Stimulated activated CD4-positive, alpha-beta T cell treated with anti-CD3 and anti-CD28 coated beads, TNF-alpha, amount 100 ng/mL, for 24 hours (primary cell): ENCODE results near the gene COMMD9.

Experiments used
- DNase-seq, 3 experiments: peaks; one replicate each; pipeline ENCODE4 v3.0.0-alpha.2; 2020; ENCODE audit warnings: low read depth in 3 of 3

Gene COMMD9

GRCh38 chr11:36257351-36257750 is 31.9 kb downstream of the COMMD9 start:
- no peak for DNase-seq

GRCh38 chr11:36254713-36255112 is 34.5 kb downstream of the COMMD9 start:
- no peak for DNase-seq

DNA sequence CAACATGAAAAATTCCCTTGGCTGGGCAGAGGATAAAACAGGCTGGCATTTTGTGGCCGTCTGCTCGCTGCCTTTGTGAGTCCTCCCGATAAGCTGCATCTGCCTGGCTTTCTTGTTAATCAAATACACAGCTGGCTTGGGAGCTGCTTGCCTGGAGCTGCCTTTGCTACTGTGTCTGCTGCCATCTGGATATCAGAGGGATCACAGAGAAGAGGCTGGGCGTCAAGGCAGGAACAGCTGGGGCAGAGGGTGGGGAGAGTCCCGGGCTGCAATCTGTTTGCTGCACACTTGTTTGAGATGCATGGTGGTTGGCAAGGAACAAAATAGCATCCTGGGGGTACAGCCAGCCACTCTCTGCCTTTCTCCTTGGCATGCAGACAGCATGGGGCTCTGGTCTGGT is 36.0 kb downstream of the COMMD9 start:
- DNase-seq: no peak

DNA sequence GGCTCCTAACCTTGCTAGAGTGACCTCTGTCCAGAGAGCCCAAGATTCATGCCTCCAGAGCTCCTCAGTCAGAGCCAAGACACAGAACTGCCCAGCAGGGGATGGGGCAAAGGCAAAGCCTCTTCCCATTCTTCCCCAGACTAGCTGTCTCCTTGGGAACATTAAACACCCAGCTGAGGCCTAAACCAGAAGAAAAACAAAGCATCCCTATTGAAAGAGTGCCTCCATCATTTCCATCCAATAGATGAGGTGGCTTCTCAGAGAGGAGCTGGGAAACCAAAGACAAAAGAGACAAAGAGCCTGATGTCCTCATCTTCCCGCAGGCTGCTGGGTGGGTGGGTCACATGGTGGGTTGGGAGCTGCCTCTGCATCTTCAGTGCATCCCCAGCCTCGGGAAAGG is 37.4 kb downstream of the COMMD9 start:
- no peak for DNase-seq

DNA sequence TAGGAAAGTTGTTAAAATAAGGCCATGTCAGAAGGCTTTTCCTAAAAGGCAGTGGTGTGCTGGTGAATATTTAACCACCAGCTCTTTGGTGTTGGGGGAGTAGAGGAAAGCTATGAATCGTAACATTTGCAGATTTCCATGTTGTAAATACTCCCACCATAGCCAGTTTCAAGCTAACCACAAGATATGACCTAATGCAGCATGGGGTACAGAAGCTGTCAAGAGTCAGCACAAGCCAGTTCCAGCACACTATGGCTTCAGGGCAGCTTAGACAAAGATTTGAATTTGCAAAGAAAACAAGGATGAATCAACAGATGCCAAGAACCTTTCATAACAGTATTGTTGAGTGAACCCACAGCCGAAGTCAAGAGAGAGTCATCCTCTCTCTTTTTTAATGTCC is 40.0 kb downstream of the COMMD9 start:
- no peak for DNase-seq

GRCh38 chr11:36248436-36248835 is 40.8 kb downstream of the COMMD9 start:
- DNase-seq: no peak

DNA sequence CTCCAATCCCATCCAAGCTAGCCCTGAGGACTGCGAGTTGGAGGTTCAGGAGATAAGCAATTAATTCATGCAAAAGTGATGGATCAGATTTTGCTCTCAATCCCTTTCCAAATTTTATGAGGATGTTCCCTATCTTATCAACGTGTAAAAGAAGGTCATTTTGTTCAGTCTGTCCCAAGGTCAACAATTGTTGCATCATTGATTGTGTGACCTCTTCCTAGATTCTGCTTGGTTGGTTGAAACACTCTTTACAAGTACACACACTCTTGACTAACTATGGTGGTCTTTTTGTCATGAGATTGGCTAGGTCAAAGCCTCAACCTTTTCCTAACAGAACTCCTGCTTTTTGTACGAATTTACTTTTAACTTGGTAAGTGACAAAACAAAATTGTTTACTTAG is 41.7 kb downstream of the COMMD9 start:
- DNase-seq: no peak

DNA sequence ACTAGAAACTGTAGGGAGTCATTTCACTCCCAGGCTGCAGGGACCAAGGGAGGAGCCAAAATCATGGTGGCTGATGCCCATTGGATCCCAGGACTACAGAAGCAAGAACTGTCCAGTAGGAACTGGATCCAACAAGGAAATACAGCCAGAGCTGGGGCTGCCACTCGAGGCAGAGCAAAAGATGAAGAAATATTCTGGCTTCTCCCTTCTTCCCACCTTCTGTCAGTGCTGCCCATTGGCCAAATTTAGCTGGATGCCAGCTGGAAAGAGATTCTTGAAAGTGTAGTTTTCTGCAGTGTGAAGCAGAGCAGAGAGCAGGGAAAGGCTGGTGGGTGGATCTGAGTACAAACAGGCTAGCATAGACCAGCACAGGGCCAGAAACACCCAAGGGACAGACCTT is 45.6 kb downstream of the COMMD9 start:
- no peak for DNase-seq

- no peak for DNase-seq
These were observed 47.7 kb downstream of the COMMD9 start for GRCh38 chr11:36241497-36241896.

GRCh38 chr11:36240801-36241200 is 48.4 kb downstream of the COMMD9 start:
- DNase-seq: no peak

- DNase-seq: no peak
These were observed 49.1 kb downstream of the COMMD9 start for GRCh38 chr11:36240173-36240572.

- no peak for DNase-seq
These were observed 49.6 kb downstream of the COMMD9 start for GRCh38 chr11:36239636-36240035.

DNA sequence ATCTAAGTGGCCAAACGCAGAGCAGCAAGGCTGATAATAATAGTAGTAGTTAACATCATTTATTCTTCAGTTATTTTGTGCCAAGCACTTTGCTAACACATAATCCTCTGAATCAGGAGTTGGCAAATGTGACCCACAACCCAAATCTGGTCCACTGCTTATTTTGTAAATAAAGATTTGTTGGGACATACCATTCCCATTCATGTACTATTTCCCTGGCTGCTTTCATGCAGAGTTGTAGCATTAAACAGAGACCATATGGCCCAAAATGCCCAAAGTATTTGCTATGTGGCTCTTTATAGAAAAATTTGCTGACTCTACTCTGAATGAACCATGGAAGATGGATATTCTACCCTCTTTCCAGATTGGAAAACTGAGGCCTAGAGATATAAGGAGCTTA is 50.3 kb downstream of the COMMD9 start:
- DNase-seq: no peak

- DNase-seq: no peak
These were observed 51.1 kb downstream of the COMMD9 start for GRCh38 chr11:36238036-36238631.

DNA sequence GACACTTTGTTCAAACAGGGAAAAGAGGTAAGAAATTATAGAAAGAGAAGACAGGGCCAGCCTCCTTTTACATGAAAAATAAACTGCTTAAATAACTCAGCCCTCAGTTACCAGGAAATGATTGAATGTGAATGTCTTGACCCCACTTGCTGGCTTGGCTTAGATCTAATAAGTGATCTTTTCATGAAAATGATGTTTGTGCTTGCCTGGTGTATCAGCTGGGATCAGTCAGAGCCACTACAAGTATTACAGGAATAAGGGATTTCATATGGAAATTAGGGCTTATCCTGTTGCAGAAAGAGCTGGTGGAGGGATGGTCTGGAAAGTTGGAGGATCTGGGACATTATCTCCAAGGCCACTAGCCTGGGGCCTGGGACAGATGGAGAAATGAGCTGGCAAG is 51.8 kb downstream of the COMMD9 start:
- DNase-seq: no peak

DNA sequence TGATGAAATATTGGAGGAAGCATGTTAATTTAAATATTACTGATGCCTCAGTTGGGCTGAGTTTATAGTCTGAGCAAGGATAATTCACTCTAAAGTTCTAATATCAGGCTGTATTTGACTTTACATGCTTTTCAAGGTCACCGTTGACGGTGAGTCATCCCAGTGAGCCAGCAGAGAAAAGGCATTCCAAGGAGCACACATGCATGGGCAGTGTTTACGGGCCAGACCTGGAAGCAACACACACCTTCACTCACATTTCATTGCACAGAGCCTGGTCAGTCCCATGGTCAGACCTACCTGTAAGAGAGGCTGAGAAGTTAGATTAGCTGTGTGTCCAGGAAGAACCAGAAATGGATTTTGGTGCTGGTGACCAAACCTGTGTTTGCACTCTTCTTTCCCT is 53.5 kb downstream of the COMMD9 start:
- no peak for DNase-seq

DNA sequence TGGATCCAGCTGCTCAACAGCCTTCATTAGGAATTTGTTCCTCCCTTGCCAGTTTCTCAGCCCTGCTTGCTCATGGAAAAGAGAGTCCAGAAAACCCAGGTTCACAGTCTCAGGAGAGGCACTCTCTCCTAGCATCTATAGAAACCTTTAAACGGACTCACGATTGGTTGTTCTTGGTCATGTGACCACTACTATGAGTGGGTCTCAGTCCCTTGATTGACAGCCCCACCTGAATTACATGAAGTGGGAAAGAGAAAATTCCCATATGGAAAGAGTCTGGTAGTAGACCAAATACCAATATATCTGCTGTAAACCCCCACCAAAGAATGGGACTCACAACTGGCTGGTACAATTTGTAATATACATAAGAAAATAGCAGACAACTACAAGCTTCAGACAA is 54.4 kb downstream of the COMMD9 start:
- DNase-seq: no peak

DNA sequence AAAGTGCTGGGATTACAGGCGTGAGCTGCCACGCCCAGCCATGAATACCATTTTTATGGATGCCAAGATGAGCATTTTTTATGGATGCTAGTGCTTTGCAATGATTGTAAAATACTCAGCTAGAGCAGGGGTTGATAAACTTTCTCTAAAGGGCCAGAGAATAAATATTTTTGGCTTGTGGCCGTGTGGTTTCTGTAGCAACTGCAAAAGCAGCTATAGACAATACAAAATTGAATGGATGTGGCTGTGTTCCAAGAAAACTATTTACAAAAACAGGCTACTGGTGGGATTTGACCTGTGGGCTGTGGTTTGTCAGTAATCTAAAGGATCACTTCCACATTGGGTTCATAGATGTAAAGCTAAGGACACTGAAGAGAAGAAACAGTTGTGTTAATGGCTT is 56.0 kb downstream of the COMMD9 start:
- DNase-seq: no peak

GRCh38 chr11:36230779-36231699 is 58.2 kb downstream of the COMMD9 start:
- no peak for DNase-seq

DNA sequence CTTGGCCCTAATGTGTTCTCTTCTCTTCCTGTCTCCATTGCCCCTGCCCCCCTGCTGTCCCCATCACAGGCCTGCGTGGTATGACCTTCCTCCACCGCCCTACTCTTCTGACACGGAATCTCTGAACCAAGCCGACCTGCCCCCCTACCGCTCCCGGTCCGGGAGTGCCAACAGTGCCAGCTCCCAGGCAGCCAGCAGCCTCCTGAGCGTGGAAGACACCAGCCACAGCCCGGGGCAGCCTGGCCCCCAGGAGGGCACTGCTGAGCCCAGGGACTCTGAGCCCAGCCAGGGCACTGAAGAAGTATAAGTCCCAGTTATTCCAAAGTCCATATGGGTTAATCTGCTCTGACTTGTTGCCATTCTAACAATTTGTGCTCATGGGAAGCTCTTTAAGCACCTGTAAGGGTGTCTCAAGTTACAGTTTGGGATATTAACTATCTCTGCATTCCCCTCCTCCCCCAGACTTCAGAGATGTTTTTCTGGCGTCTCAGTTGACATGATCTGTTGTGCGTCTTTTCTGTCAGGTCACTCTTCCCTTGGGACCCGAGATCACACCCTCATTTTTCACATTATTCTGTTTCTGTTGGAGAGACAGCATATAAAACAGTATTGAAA is 60.0 kb downstream of the COMMD9 start:
- no peak for DNase-seq

DNA sequence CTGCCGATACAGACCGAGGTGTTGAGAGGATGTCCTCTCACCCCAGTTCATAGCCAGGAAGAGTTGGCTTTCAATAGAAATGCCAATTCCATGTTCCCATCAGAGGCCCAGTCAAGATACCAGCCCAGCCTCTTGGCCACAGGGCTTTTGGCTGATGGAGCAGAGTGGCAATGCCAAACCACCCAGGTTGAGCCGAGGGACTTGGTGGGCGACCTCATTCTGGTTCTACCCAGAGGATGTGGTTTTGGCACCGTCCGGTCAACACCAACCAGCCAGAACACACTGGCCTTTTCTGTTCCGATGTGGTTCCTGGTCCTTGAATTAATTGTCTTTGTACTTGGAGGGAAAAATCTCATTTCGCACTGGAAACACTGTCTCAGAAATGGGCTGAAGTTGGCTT is 60.5 kb downstream of the COMMD9 start:
- DNase-seq: no peak

DNA sequence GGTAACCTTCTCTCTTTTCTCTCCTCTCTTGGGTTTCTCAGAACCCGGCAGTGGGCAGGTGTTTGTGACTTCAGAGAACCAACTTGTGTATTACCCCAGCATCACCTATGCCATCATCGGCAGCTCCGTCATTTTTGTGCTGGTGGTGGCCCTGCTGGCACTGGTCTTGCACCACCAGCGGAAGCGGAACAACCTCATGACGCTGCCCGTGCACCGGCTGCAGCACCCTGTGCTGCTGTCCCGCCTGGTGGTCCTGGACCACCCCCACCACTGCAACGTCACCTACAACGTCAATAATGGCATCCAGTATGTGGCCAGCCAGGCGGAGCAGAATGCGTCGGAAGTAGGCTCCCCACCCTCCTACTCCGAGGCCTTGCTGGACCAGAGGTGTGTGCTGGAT is 62.2 kb downstream of the COMMD9 start:
- DNase-seq: no peak
